SHP77 treated with DMSO at 0.1 percent for 48 hours (cell line): Measurements from ENCODE around the gene ALDH3B2.
A peak's percentile ranks its signal among the peaks of the same experiment; 100 is the strongest.
"Not testable (repeated sequence)": the region's sequence is repeated elsewhere in the genome, so short reads cannot be mapped to it uniquely, and the experiment has no call there.

Source experiments
- DNase-seq: peaks from one replicate; lab custom pipeline; 2025; lab: John Stamatoyannopoulos, UW

The ALDH3B2 gene

DNA sequence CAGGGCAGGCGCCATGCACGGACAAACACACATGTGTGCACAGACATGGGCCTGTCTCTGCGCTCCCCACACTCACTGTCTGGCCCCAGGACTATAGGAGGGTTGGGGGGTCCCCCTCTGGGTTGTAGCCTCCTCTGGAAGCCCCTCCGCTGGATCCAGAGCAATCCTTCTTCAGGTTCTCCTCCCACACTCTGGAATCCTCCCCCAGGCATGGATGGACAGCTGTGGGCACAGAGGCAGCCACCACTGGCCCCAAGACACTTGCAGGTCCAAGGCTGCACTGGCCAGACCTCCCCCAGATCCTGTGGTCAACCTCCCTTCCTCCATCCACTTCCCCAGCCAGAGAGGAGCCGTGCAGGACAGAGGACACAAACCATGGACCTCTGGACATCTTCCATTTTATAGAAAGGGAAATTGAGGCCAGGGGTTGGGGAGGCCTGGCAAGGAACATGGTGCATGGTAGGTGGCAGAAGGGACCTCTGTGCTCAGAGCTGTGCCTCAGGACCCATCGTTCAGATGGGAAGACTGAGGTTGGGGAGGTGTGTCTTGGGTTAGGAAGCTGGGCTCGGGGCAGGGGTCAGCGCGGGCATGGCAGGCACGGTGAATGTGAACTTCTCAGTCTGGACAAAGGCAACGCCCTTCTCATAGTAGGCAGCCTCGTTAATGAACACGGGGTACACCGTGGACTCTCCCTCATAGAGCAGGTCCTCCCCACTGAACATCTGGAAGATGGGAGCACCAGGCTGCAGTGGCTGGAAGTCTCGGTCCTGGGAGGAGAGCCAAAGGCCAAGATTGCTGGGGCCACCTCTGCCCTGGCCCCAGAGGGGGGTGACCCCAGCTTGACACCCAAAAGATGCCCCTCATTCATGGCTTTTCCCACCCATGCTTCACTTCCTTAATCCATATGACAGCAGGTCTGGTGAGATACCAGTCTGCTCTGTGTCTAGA is 32.0 kb downstream of the ALDH3B2 start:
- no peak for DNase-seq

DNA sequence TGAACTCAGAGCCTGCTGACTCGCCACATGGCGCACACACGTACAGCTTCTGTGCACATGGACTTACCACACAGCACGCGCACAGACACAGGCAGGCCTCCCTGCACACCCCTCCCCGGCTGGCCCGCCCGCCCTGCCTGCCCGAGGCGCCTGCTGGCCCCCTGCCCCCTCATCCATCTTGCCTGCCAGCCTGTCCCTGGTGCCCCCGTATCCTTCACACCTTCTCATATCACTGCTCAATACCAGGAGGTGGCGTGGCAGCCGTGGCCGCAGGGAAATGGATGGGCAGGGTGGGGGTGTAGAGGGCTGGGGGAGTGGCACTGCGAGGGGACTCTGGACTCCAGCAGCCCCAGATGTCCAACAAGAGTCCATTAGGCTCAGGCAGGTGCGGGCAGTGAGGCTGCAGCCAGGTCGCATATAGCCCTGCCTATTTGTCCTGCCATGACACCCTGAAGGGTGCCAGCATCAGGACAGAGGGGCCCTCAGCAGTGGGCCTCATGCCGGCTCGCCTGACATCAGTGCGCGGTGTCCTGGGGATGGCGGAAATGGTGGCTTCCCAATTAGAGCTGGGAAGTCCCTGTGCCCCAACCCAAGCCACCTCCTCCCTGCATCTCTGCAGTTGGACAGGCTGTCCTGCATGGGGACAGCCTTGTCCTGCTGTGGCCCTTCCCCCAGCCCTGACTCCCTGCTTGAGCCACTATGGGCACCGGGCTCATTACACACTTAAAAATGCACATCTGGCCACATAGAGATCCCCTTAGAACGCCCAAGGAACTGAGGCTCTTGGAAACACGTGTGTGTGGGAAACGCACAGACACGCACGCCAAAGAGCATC is 32.9 kb downstream of the ALDH3B2 start:
- no peak for DNase-seq

DNA sequence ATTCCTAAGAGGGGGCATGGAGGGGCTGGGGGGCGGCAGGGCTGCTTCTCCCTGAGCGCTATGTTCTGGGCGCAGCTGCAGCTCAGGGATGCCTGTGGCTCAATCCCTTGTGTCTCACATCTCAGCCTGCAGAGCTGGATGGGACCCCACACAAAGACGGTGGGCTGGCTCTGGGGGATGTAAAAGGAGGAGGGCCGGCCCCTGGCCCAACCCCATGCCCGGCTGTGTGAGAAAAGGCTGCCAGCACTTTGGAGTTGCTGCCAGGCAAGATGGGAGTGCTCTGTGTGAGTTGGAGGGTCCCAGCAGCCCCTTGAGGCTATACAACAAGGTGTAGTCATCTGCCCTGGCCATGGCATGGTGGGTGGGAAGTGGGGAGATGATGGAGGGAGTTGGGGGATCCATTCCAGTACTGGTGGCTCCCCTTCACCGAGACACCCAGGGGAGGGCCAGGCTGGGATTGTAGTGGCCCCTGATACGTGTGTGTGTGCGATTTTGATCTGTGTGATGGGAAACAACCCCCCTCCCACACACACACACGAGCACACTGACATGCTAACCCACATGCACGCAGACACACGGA is 33.6 kb downstream of the ALDH3B2 start:
- DNase-seq = no peak

DNA sequence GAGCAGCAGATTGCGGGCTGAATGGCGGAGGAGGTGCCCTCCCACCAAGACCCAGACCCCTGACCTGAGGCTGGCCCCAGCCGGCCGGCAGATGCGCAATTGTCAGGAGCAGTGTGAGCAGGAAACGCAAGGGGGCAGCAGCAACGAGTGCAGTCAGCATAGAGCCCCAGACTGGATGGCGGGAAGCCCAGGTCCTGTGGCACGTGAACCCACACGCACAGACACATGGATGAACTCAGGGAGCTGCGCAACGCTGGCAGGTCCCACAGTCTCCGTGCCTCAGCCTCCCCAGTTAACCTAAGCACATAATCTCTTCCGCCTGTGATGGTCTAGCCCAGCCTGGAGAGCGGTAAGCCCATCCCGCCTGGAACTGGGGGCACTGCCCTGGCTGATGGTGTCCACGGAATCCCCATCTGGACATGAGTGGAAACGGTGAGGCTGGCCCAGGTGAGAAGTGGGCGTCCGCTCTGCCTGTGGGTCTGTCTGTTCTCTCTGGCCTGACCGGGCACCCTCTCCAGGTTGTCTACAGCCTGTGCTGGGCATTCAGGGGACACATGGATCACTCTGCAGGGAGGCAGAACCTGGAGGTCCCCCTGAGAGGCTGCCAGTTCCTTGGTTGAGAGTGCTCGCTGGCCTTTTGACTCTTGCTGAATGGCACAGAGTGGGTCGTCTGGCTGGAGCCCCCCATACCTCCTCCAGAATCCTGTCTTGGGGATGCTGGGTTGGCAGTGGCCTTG is 34.2 kb downstream of the ALDH3B2 start:
- no peak for DNase-seq

DNA sequence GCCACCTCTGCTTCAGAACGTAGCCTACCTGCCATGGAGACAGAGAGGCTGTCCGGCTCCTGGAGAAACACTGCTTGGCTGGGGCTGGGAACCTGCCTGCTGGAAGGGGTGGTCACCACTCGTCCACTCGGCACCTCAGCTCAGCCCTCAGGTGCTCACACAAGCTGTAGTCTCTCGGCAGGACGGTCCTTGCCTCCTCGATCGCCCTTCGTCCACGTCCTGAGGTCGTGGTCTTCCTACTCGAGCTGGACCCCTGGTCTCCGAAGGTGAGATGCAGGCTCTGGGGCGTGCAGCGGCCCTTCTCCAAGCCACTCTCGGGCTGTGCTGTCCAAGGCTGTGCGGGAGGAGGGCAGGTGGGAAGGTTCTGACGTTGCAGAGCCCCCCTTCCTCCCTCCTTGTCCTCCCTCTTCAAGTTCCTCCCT is 35.0 kb downstream of the ALDH3B2 start, which contains the start of gene TBX10:
Gene TBX10 (minus strand): TSS at position 326 of the 422 bp plus-strand sequence. CDS start 291 bp downstream, at position 35.
- DNase-seq = no peak

- no peak for DNase-seq
Measured at GRCh38 chr11:67638535-67639437, 35.6 kb downstream of the ALDH3B2 start.

DNA sequence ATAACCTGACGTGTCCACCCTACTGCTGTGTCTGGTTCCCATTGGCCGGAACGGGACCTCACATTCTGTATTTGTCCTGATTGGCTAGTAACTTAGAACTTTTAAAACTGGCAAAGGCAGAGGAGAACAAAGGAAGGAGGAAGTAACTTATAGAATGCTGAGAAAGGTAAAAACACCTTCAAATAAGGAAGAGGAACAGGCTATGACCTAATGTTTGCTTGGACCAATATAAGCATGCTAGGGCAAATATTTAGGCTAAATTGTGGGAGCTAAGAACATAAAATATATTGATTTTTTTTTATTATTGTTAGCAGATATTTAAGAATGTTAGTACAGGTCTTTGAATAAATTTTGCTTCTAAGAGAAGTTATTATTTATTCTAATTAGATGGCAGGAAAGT is 37.0 kb downstream of the ALDH3B2 start:
- DNase-seq = not testable (repeated sequence)

GRCh38 chr11:67636962-67637361 is 37.5 kb downstream of the ALDH3B2 start:
- no peak for DNase-seq

DNA sequence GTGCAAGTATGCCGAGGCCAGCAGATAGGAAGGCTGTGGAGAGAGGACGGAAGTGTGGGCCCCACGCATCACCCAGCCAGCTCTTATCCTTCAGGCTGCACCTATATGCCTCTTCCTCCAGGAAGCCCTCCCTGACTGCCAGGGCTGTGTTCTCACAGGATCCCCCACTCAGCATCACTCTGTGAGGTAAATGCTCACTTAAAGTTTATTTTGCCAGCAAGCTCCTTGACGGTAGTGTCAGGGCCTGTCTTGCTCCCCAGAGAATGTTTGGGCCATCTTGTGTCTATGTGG is 39.2 kb downstream of the ALDH3B2 start:
- DNase-seq = no peak

DNA sequence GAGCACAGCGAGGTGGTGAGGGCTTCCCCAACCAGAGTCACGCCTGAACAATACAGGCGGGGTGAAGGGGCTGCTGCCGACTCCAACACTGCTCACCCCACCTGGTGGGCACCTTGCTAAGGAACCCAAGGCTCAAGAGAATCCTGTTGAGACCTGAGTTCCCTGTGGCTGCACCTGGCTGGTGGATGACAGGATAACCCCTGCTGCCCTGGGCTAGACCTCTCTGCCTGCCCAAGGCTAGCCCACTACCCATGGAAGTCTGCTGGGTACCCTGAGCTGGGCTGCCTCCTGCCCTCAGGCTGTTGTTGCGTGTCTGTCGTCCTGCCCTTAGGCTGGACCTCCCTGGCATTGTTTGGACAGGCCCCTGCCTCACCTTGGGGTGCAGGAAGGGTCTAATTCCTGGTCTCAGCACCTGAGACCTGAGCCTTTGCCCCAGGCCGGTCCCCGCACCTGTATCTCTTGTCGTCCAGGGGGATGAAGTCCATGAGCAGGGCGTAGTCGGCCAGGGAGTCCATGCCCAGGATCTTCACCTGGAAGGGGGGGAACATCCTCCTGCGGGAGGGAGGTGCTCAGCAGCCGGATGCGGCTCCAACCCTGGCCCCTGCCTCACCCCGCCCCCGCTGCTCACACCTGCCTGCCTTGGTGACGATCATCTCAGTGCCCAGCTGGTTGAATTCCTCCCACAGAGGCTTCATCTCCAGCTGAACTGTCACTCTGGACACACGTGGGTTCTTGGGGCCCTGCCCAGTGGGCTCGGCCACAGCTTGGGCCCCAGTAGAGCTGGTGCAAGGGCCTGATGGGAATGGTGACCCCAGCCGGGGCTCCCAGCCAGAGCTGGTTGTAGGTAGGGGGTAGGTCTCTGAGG is 39.8 kb downstream of the ALDH3B2 start:
- peak; percentile 51 for DNase-seq

DNA sequence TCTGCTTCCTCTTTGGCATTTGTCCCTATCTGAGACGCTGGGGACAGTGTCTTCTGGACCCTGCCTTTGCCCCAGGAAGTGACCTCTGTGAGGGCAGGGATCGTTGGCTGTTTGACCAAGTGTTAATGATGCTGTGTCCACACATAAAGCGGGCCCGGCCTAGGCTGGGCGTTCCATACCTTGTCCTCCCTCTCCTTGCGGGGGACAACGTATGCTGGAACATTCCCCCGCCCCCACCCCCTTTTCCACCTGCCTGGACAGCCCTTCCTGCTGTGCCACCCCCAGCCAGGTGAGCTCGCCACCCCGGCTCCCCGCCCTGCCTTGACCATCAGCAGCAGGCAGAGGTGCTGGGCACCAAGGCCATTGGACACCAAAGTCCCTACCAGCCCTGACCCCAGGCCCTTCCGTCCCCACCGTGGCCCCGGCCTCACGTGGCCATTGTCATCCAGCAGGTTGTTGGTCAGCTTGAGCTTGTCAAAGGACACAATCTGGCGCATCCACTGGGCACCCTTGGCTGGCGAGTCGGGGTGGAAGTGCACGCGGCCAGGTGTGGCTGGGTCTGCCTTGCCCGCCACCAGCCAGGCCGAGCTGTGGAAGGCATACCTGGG is 40.6 kb downstream of the ALDH3B2 start:
- DNase-seq = no peak

GRCh38 chr11:67632982-67633755 is 41.3 kb downstream of the ALDH3B2 start:
- DNase-seq = no peak

DNA sequence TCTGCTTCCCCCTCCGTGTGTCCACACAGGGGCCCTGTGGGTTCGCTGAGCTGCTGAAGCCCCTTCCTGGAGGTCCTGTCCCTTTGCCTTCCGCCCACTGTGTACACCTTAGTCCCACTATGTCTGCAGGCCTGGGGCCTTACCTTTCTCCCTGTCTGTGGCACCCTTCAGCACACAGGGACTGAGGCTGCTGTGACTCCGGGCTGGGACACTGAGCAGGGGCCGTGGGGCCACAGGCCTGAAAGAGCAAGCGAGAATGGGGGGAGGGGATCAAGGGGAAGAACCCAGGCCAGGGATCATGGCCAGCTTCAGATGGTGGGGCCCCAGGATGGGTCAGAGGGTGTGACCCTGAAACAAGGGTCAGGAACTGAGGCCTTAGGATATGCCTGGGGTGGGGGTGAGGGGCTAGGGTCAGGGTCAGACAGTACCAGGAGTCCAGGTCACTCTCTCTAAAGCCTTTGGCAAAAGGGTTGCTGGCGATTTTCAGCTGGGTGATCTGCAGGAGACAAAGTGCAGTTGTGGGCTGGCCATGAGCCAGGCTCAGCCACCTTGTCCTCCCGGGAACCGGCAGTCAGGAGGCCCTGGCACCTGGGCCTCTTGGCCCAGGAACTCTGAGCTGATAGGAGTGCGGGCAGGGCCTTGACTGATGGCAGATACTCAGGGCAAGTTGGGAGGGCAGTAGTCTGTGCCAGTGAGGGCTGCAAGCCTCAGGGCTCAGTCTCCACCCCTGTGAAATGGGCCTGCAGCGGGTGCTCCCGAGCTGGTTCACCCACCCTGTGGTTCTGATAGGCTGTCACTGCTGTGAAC is 42.0 kb downstream of the ALDH3B2 start:
- DNase-seq = peak; percentile 54

- no peak for DNase-seq
Measured at GRCh38 chr11:67631853-67632174, 42.6 kb downstream of the ALDH3B2 start.

GRCh38 chr11:67631411-67631810 is 43.0 kb downstream of the ALDH3B2 start:
- DNase-seq = no peak

DNA sequence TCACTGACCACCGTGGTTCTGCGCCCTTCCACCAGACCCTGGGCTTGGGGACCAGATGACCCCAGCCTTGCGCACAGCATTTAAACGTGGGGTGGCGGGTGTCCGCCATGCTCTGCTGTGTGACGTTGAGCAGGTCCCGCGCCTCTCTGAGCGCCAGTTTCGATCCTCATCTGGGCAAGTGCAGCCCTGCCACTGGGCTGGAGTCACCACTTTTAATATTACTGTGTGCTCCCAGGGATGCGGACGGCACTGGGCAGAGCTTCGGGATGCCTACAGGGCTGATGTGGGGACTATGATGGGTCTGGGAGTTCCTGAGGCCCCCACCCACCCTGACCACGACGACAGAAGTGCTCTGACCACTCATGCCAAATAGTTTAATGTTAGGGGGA is 43.5 kb downstream of the ALDH3B2 start:
- DNase-seq = no peak

- peak; percentile 95 for DNase-seq
Measured at GRCh38 chr11:67630228-67630942, 44.0 kb downstream of the ALDH3B2 start.
